Measurements from ENCODE around the gene SLC13A1.
"Not testable (repeated sequence)": the region's sequence is repeated elsewhere in the genome, so short reads cannot be mapped to it uniquely, and the experiment has no call there.

The SLC13A1 gene, protein sequence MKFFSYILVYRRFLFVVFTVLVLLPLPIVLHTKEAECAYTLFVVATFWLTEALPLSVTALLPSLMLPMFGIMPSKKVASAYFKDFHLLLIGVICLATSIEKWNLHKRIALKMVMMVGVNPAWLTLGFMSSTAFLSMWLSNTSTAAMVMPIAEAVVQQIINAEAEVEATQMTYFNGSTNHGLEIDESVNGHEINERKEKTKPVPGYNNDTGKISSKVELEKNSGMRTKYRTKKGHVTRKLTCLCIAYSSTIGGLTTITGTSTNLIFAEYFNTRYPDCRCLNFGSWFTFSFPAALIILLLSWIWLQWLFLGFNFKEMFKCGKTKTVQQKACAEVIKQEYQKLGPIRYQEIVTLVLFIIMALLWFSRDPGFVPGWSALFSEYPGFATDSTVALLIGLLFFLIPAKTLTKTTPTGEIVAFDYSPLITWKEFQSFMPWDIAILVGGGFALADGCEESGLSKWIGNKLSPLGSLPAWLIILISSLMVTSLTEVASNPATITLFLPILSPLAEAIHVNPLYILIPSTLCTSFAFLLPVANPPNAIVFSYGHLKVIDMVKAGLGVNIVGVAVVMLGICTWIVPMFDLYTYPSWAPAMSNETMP

DNA sequence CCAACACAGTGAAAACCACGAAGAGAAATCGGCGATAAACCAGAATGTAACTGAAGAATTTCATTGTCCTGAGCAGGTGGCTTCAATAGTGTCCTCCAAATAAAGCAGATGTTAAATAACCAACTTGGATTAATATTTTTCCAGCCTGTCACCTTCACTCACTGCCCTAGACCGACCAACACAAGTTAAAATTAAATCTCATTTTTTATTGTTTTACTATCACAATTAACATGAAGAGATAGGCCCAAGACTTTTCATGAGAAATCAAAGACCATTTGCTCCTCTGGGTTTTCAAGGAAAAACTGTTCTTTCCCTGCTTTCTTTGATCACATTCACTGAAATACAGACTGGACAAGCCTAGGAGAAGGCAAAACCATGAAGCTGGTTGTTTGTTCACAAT is at the start of gene SLC13A1:
Gene SLC13A1 (minus strand): TSS at position 87 of the 400 bp plus-strand sequence. CDS start 23 bp downstream, at position 64.
- no peak for DNase-seq (ENCODE audit: low read depth in 2 of 3, low spot score in 2 of 3)

DNA sequence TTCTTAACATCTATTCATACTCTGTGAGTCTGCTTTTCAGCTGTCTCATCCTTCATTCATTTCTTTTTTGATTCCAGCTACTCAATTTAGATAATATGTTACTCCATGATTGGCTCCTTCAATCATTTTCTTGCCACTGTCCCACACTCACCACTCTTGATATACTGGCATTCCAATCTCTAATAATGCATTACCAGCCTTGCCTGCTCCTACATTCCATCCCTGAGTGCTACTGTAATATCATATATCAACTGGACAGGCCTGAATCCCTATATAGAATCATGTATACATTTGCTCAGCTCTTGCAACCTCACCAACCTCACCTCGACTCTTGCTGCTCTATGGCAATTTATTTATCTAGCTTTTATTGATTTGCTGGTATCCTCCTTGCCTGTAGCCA is 45.0 kb upstream of the SLC13A1 start:
- DNase-seq (ENCODE audit: low read depth in 2 of 3, low spot score in 2 of 3): no peak

DNA sequence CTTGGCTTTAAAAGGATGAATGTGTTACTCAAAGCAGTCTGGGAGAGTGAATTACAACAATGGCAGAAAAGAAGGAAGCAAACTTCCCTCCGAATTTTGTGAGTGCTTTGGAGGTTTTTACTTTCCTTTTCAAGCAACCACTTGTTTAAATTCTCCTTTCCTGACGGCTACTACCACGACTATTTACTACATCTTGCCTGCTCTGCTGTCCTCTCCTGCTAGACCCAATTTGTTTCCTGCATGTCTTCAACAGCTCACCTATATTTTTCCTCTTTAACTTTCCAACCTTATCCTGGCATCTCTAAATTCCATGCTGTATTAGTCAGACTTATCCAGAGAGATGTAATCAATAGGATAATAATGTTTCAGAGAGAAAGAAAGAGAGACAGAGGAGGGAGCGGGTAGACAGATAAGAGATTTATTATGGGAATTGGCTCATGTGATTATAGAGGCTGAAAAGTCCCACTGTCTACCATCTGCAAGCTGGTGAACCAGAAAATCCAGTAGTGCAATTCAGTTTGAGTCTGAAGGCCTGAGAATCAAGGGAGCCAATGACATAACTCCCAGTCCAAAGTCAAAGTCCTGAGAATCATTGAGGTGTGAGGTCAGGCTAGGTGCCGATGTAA is 42.8 kb upstream of the SLC13A1 start:
- no peak for DNase-seq (ENCODE audit: low read depth in 2 of 3, low spot score in 2 of 3)

DNA sequence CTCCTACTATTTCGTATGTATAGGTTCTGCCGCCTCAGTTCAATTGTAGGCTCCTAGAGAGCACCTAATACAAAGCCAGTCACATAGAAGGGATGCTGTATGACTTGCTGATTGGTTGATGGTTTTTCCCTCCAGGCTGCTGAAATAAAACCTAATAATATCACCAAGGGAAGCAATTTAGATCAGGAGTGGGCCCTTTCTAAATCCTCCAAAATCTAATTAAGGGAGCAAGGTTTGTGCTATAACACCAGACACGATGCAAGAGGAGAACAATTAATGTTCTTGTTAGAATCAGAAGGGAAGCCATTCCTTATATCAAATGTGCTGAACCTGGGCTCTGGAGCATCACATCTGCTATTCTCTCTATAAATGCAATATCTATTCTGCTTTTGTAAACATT is 42.0 kb upstream of the SLC13A1 start:
- no peak for DNase-seq (ENCODE audit: low read depth in 2 of 3, low spot score in 2 of 3)

DNA sequence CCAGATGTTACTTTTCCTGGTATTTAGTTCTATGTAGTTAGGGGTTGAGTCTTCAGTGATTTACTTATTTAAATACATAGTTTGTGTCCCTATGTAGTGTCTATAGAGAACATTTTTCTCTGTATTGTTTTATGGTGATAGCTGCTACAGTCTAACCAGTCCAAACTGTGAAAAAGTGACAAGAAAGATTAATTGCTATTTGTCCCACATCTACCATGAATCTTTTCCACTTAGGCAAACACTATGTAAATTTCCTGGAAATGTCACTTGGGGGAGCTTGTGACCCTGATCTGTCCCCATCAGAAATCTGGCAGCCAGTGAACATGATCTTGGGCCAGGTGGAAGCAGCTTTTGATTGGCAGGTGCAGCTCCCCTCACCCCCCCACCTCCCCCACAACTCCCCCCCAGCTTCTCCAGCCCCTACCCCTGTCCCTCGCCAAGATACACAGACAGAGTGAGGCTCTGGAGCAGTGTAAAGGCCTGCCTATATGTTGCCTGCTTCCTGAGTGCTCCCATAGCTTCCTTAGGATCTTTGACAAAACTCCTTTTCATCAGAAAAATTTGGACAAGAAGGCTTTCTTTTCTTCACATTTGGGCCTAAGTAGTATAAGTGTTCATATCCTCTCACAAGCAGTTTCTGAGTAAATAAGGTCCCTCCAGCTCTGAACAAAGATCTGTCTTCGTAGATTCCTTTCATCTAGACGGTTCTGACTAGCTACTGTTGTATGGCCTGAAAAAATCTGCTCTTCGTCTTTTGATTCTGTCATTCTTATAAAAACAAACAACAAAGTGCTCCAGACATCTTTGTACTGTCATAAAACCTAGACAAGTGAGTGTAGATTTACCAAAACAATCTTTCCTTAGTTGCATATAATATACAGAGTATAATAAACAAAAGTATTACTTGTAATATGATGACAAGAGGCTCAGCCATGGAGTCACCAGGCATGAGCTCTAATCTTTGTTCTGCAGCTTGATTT is 31.5 kb upstream of the SLC13A1 start:
- no peak for DNase-seq (ENCODE audit: low read depth in 2 of 3, low spot score in 2 of 3)

DNA sequence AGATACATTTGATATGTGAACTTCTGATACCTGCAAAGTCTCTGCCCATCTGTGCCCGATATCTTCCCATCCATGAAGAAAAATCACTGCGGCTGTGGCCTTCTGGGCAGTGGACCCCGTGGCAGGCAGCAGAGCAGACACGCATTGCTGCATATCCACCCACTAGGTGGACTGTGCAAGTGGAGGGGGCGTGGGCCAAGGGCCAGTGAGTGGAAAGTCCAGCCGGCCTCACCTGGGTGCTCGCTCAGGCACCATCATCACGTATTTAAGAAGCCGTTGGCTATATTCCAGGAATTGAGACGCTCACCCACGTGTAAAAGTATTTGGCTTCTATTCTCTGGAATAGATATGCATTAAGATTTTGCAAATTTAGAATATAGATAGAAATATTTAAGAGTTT is 30.8 kb upstream of the SLC13A1 start:
- no peak for DNase-seq (ENCODE audit: low read depth in 2 of 3, low spot score in 2 of 3)

DNA sequence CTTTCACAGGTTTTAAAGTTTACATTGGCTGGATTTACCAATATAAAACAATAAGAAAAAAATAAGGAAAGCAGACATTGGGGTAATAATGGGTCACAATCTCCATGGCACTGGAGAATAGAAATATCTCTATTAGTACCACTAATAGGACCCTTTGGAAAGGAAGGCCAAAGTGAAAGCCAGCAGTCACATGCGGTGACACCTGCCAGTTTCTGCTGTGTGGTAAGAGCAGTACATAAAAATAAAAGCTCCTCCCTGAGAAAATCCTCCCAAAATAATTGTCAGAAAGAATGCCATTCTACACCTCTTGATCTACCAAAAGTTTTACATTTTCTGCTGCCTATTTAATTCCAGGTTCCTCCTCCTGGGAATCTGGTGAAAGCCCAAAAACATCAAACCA is 30.4 kb upstream of the SLC13A1 start:
- DNase-seq (ENCODE audit: low read depth in 2 of 3, low spot score in 2 of 3): no peak

DNA sequence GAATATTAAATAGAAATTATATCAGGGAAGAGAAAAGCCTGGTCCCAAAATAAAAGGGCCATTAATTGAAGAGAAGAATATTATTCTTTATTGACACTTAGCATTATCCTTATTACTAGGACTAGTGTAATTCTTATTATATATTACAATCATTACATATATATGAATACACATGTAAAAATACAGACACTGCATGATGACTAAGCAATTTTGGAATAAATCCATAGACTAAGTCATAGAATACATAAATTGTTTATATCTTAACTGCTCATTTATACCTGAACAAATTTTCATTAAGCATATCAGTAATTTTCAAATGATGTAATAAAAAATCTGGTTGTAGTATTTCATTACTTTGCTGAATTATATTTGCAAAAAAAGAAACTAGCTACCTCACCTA is 29.7 kb upstream of the SLC13A1 start:
- DNase-seq (ENCODE audit: low read depth in 2 of 3, low spot score in 2 of 3): no peak

DNA sequence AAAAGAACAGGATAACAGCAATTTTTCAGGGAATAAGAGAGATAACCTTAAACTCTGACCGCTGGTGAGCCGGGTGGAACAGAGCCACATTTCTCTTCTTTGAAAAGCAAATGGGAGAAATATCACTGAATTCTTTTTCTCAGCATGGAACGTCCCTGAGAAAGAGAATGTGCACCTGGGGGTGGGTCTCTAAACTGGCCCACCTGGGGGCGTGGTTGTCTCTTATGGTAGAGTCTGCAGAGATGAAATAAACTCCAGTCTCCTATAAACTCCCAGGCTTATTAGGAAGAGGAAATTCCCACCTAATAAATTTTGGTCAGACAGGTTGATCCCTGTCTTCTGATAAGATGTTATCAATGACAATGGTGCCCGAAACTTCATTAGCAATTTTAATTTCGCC is 27.9 kb upstream of the SLC13A1 start:
- not testable (repeated sequence) for DNase-seq (ENCODE audit: low read depth in 2 of 3, low spot score in 2 of 3)

DNA sequence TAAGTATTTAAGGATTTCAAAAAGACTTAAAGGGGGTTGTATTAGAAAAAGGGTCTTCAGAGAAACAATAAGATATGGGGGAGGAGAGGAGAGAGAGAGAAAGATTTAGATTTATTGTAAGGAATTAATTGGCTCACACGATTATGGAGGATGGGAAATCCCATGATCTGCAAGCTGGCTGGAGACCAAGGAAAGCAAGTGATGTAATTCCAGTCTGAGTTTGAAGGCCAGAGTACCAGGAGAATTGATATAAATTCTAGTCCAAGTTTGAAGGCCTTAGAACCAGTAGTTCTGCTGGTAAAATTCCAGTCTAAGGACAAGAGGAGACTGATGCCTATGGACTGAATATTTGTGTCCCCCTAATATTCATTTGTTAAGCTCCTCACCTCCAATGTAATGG is 20.6 kb upstream of the SLC13A1 start:
- DNase-seq (ENCODE audit: low read depth in 2 of 3, low spot score in 2 of 3): no peak

DNA sequence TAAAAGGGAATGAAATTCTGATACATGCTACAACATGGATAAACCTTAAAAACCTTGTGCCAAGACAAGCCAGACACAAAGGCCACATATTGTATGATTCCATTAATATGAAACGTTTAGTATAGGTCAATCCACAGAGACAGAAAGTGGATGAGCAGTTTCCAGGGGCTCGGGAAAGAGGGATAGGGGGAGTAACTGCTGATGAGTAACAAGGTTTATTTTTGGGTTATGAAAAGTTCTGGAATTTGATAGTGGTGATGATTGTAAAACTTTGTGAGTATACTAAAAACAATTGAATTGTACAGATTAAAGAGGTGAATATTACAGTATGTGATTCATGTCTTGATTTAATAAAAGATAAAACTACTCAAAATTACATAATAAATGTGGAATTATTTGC is 19.1 kb upstream of the SLC13A1 start:
- DNase-seq (ENCODE audit: low read depth in 2 of 3, low spot score in 2 of 3): no peak

DNA sequence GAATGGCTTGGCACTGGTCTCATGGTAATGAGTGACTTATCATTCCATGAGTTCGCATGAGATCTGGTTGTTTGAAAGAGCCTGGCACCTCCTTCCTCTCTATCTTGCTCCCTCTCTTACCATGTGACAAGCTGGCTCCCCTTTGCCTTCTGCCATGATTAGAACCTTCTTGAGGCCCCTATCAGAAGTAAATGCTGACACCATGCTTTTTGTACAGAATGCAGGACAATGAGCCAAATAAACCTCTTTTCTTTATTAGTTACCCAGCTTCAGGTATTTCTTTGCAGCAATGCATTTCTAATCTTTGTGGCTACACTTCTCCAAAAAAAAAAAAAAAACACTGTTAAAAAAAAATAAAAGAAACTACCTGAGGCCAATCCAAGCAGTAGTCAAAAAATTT is 17.1 kb upstream of the SLC13A1 start:
- no peak for DNase-seq (ENCODE audit: low read depth in 2 of 3, low spot score in 2 of 3)

DNA sequence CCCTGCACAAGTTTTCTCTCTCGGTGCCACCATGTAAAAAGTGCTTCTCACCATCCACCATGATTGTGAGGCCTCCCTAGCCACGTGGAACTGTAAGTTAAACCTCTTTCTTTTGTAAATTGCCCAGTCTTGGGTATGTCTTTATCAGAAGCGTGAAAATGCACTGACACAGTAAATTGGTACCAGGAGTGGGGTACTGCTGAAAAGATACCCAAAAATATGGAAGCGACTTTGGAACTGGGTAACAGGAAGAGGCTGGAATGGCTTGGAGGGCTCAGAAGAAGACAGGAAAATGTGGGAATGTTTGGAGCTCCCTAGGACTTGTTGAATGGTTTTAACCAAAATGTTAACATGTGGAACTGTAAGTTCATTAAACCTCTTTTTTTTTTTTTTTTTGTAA is 15.6 kb upstream of the SLC13A1 start:
- DNase-seq (ENCODE audit: low read depth in 2 of 3, low spot score in 2 of 3): no peak

DNA sequence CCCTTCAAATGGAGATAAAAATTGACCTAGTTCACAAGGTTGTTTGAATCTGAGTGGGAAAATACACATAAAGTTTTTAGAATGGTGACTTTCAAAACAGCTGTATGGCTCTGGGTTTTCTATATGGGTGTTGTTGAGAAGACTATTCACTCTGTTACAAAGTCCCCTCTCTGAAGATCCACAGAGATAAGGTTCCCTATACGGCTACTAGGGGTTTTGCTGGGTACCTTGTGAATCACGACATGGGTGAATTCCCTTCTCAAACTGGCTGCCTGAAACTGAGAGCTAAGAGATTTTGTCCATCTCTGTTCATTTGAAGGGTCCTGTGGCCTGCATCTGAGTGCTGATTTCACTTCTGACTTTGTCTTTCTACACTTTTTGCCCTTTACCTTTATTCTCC is 11.8 kb upstream of the SLC13A1 start:
- no peak for DNase-seq (ENCODE audit: low read depth in 2 of 3, low spot score in 2 of 3)

DNA sequence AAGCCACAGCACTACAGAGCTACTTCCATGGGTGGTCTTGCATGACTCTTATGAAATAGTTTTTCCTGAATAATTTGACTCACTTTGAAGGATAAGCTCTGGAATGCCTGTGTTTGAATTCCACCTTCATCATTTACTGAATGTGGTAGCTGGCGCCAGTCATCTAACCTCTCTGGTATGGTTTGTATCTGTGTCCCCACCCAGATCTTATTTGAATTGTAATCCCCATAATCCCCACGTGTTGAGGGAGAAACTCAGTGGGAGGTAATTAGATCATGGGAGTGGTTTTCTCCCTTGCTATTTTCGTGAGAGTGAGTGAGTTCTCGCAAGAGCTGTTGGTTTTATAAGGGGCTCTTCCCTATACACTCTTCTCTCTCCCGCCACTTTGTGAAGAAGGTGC is 11.2 kb upstream of the SLC13A1 start:
- DNase-seq (ENCODE audit: low read depth in 2 of 3, low spot score in 2 of 3): no peak

DNA sequence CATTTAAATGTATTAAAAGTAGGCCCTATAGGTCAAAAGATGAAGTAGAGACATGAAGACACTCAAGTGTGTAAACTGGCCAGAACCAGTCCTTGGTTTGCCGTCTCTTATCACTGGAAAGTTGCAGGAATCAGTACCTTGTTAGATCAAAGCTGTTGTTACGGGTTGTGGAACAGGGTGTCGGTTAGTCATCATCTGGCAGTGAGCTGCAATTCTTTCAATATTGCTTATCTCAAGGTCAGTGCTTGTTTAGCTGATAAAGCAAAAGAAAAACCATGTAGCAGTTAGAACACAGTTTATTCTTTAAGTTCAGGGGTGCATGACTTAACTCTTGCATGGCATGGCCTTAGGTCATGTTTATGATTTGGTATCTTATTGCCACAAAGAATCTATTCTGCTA is 10.0 kb upstream of the SLC13A1 start:
- DNase-seq (ENCODE audit: low read depth in 2 of 3, low spot score in 2 of 3): no peak

DNA sequence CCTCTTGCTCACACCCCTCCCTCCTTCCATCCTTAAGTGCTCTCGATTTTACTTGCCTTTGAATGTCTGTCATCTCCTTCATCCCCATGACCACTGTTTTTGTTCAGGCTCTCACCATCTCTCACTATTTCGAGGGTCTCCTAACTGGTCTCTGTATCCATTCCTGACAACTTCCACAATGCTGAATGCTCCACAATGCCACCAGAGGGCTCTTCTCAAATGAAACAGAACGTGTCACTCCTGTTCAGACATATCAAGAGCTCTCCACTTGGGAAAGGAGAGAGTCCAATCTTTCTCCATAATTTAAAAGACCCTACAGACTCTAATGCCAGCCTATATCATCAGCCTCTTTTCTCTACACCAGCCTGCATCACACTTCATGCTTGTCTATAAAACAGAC is 9.0 kb upstream of the SLC13A1 start:
- DNase-seq (ENCODE audit: low read depth in 2 of 3, low spot score in 2 of 3): no peak

DNA sequence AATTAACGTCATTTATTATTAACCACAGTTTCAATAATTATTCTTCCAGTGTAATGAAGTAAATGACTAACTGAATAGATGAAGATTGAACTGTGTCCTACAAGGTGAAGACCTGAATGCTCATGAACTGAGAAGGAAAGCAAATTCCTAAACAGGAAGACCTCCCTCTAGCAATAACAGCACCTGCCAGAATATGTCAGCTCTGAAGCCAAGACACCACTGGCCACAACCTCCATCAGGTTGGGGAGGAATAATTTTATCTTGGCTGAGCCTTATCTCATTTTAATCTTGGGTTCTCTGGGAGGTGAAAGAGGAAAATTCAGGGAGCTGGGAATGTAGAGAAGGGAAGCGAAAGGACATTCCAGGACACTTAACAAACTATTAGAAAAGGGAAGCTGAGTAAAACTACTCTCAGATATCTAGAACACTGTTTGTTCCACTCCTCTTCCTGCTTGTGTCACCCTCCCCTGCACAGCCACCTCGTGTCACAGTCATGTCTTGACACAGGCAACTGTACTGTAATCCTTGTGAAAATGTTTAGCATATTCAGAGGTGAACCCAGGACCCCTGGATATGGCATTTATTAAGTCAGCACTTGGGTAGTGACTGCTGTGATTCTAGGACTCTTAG is 4.6 kb upstream of the SLC13A1 start:
- DNase-seq (ENCODE audit: low read depth in 2 of 3, low spot score in 2 of 3): no peak

DNA sequence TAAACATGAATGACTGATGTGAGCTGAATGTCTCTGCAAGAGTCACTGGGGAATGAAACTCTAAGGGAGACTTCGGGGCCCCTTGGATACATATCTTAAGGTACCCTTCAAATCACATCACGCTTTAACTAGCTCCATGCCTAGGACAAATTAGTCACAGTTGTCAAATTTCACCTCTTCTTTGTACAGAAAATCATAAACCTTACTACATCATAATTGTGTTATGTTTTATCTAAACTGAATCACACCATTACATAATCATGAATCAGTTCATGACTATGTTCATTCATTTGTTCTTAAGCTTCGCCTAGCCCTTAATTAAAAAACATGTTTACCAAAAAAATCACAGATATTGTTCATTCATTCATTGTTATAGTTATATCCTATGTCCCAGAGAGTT is 2.1 kb upstream of the SLC13A1 start:
- DNase-seq (ENCODE audit: low read depth in 2 of 3, low spot score in 2 of 3): no peak

DNA sequence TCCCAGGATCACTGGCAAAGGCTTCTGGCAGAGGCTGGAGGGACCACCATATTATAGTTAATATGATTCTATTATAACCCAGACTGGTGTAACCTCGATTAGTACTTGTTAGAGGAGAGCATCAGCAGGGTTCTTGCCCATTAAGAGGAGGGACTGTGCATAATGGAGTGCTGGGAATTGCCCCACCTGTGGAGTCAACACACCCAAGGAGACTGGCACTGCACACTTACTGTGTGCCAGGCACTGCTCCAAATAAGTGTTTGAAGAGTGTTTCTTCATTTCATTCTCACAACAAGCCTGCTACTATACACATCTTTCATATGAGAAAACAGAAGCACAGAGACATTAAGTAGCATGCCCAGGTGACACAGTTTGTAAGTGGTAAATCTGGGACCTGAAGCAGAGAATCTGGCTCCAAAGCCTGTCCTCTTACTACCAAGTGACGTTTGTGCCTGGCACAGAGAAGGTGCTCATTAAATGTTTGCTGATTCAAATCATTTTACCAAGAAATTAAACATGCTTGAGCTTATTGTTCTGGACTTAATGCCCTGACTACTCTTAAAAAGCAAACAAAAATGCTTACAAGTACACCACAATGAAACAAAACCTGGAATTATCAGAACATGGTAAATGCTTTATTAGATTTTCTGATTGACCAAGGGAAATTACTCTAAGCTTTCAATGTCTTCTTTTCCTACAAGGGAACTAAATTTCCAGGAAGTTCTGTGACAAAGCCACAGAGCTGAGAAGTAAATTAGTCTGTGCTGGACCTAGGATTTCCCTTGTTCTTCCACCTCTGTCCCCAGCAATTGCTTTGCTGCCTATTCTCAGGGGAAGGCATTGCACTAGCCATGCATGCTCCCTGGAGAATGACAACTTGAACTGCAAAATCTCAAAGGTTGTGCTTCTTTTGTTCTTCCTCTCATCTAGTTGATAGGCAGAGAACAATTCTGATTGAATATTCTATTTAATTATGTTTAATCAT is 809 bp downstream of the SLC13A1 start:
- DNase-seq (ENCODE audit: low read depth in 2 of 3, low spot score in 2 of 3): no peak
